NCI-H69 (cell line): ENCODE measurements around the gene STAT6.
"Not testable (repeated sequence)": the region's sequence is repeated elsewhere in the genome, so short reads cannot be mapped to it uniquely, and the experiment has no call there.

Experiments used
- DNase-seq: peaks from one replicate; lab custom pipeline; 2025; lab: John Stamatoyannopoulos, UW

STAT6 gene

DNA sequence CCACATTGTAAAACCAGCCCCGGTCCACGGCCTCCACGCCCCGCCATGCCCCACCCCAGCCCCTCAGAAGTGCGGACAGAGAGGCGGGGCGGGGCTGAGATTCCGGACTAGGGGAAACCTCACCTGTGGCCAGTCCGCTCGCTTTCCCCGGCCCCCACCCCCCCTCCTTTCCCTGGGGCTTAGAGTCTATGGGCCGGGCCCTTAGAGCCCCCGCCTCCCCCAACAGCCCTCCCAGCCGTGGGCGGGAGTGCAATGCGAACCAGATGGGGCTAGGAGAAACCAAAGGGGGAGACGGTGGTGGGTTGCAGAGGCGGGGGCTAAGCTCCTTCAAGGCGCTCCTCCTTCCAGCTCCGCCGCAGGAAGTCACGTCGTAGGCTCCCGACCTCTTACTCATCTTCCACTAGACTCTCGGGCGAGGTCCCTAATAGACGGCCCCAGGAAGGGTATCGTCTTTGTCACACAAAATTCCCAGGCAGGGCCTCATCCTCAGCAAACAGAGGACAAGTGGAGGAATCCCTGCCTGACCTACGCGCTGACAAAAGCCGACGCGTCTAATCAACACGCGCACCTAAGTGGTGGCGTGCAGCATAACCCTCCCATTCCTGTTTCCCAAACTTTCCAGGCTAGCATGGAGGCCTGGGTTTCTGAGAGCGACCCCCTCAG, 23.3 kb downstream of the STAT6 start:
- peak; percentile 81 for DNase-seq

DNA sequence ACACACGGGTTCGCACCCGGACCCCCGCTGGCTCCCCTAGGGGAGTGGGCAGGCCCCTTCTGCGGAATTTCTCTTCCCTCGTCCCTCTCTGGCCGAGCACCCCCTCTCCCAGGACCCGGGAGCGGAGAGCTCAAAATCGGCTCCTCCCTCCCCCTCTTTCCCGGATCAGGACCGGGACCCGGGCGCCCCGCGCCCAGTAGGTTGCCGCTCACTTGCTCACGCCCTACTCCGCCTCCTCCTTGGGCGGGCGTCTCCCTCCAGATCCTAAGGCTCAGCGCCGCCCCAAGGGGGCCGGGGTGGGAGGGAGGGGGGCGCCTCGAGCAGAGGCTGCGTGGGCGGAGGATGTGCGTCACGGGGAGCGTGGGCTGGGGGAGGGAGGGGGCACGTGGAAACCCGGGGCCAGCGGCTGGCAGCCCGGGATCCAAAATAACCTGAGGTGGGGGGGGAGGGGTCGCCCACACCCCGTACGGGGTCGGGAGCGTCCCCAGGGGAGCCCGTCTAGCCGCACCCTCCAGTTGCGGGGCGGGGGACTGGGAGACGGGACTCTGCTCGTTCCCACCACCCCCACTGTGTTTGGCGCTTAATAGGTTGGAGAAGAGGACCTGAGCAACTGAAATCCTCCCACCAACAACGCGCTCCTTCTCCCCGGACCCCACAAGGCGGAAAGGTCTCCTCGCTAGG, 24.0 kb downstream of the STAT6 start:
- peak; percentile 77 for DNase-seq

DNA sequence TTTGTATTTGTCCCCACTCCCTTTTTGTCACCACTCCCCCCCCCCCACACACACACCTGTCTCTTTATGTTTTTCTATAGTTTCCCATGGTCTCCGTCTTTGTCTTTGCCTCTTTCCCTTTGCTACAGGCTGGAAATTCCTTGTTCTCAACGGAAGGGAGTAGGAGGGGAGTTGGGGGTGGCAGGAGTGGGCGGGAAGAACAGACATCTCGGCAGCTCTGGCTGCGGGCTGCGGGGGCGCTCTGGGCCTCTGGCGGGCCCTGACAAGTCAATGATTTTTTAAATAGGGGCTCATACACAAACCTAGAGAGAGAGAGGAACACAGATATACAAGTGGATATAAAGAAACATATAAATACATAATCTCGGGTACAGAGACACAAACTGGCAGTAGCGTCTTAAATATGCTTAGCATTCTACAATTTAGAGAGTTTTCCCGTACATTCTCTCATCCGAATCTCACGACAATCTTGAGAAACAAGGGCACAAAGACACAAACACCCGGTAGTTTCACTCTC, 24.6 kb downstream of the STAT6 start:
- DNase-seq, result peak; percentile 69

DNA sequence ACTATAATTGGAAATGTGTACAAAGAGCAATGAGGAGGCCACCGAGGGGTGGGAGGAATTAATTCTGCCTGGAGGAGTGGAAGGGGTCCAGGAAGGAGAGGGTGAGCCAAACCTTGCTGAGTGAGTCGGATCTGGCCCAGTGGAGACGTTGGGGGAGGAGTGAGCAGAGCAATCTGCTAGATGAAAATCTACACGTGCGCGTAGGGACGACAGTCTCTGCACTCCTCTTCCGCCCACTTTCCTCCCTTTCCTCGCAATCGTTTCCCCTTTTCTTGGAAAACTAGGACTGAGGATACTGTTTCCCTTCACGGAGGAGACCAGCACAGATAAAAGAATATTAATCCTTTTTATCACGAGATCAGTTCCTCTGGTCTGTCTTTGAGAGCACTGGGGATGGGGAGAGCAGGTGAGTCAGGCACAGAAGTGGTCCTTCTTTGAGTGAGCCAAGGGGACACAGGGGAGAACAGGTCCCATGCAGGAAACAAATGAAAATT, 25.1 kb downstream of the STAT6 start:
- no peak for DNase-seq

DNA sequence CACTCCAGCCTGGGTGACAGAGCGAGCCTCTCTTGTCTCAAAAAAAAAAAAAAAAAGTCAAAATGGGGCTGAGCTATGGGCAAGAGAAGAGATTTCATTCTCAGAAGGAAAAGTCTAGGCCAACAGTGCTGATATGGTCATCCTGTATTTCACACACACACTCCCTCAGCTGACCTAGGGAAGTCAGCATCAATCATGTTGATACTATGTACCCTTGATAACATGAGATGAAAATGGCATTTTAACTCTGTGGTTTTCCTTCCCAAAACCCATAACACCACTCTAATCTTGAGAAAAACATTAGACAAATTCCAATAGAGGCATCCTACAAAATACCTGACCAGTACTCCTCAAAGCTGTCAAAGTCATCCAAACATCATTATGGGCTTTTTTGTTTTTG, 30.3 kb downstream of the STAT6 start:
- DNase-seq, result no peak

- DNase-seq, result no peak
These were observed 31.3 kb downstream of the STAT6 start for GRCh38 chr12:57079821-57080220.

- DNase-seq, result peak; percentile 100
These were observed 32.4 kb downstream of the STAT6 start, which contains the start of gene NEMP1 for GRCh38 chr12:57078519-57079404. Gene NEMP1, minus strand, starts transcription at chr12:57078791. Its CDS starts 46 bp downstream, at chr12:57078745.

DNA sequence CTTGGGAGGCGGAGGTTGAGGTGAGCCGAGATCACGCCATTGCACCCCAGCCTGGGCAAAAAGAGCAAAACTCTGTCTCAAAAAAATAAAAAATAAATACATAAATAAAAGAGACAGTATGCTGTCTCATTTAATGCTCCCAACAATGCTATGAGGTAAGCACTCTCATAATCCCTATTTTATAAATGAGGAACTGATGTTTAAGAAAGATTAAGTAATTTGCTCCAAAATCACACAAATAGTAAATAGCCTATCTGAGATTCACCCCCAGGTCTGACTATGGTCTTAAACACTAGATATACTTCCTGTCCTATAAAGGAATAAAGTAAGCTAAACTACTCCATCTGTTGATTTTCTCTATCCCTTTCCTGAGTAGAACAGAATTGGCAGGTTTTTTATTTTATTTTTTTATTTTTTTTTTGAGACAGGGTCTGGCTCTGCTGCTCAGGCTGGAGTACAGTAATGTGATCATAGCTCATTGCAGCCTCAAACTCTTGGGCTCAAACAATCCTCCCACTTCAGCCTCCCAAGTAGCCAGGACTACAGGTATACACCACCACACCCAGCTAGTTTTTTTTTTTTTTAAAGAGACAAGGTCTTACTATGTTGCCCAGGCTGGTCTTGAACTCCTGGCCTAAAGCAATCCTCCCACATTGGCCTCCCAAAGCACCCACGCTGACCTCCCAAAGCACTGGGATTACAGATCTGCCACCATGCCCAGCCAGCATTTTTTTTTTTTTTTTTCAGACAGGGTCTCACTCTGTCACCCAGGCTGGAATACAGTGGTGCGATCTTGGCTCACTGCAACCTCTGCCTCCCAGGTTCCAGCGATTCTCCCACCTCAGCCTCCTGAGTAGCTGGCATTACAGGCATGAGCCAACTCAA, 37.4 kb downstream of the STAT6 start:
- DNase-seq, result not testable (repeated sequence)

GRCh38 chr12:57072661-57073060, 38.5 kb downstream of the STAT6 start:
- no peak for DNase-seq

DNA sequence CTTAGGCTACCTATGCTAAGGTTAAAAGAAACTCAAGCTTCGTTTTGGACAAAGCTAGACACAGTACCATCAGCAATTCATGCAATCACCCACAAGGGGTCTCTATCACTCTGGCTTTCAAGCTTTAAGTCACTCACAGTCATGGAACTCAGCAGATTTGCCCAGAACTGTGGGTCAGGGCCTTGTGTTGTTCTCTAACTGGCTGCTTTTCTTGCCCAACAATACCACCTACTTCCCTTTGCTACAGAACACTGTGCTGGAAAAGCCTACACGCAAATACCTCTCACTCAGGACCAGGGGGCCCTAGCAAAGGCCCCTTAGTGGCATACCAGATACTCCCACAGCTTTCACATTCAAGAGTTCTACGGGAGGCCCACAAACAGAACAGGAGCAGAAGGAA, 41.6 kb downstream of the STAT6 start:
- peak; percentile 66 for DNase-seq

GRCh38 chr12:57066245-57066644, 44.9 kb downstream of the STAT6 start:
- no peak for DNase-seq

DNA sequence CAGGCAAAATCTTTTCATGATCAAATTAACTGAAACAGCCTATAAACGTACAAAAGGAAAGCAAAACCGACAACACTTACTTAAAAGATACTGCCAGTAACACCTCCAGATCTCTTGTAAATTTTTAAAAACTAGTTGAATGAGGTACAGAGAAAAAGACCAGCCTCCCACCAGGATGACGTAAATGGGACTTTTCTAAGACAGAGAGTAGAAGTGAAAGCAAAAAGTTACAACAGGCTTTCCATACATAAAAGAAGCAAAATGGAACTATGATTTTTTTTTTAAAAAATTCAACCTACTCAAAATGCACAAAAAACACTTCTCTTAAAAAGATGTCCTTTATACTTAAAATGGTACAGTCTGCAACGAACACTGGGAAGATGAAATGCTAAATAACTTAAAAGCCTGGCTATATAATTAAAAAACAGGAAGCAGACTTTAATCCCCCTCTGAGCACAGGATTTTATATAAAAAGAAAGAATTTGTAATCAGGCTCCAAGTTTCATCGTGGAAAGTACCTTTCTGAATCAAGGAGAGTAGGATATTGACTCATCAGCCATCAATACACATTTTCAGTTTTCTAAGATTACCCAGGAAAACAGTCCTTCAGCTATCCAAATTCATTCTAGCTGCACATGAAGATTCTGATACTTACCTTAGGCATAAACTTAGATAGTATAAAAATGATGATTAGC, 47.0 kb downstream of the STAT6 start:
- DNase-seq, result no peak

DNA sequence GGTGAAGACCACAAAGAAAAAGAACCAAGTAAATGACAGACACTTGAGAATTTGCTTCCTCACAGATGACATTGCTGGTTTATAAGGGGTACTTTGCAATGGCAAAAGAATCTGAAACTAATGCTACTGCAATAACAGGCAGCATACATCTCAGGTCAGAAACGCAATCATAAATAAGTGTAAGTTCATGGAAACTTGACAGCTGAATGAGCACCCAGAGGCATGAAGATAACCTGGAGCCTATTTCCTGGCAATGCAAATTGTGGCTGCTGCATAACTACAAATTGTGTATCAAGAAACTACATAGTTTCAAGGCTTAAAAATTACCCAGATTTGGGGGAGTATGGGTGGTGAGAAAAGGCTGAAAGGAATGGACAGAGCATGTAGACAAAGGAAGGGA, 52.7 kb downstream of the STAT6 start:
- DNase-seq, result no peak

- DNase-seq, result no peak
These were observed 54.0 kb downstream of the STAT6 start for GRCh38 chr12:57057067-57057751.

- no peak for DNase-seq
These were observed 55.3 kb downstream of the STAT6 start for GRCh38 chr12:57055824-57056223.

DNA sequence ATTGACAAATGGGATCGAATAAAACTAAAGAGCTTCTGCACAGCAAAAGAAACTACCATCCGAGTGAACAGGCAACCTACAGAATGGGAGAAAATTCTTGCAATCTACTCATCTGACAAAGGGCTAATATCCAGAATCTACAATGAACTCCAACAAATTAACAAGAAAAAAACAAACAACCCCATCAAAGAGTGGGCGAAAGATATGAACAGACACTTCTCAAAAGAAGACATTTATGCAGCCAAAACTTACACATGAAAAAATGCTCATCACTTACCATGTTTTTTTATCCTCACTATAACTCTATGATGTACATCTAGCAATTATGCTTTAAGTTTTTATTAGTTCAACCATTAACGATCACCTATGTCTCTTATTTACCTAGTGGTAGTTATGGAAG, 57.3 kb downstream of the STAT6 start:
- not testable (repeated sequence) for DNase-seq

DNA sequence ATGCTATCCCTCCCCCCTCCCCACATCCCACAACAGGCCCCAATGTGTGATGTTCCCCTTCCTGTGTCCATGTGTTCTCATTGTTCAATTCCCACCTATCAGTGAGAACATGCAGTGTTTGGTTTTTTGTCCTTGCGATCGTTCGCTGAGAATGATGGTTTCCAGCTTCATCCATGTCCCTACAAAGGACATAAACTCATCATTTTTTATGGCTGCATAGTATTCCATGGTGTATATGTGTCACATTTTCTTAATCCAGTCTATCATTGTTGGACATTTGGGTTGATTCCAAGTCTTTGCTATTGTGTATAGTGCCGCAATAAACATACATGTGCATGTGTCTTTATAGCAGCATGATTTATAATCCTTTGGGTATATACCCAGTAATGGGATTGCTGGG, 58.0 kb downstream of the STAT6 start:
- DNase-seq, result not testable (repeated sequence)

- DNase-seq, result no peak
These were observed 60.2 kb downstream of the STAT6 start for GRCh38 chr12:57051011-57051410.

GRCh38 chr12:57049890-57050289, 61.3 kb downstream of the STAT6 start, which contains the start of gene MYO1A:
Gene MYO1A, minus strand, starts transcription at chr12:57050129. Its CDS starts 1,806 bp downstream, at chr12:57048323.
- peak; percentile 14 for DNase-seq

- no peak for DNase-seq
These were observed 62.1 kb downstream of the STAT6 start for GRCh38 chr12:57049119-57049446.
